Suppressor macrophage treated with lipopolysaccharide for 1 hour (primary cell): ENCODE results near the gene SH3BP5L.
"Not testable (repeated sequence)": the region's sequence is repeated elsewhere in the genome, so short reads cannot be mapped to it uniquely, and the experiment has no call there.

ENCODE experiments used
- DNase-seq, 3 donors: peaks; one replicate each; pipeline ENCODE4 v3.0.0-alpha.2; 2020 to 2022

SH3BP5L gene

DNA sequence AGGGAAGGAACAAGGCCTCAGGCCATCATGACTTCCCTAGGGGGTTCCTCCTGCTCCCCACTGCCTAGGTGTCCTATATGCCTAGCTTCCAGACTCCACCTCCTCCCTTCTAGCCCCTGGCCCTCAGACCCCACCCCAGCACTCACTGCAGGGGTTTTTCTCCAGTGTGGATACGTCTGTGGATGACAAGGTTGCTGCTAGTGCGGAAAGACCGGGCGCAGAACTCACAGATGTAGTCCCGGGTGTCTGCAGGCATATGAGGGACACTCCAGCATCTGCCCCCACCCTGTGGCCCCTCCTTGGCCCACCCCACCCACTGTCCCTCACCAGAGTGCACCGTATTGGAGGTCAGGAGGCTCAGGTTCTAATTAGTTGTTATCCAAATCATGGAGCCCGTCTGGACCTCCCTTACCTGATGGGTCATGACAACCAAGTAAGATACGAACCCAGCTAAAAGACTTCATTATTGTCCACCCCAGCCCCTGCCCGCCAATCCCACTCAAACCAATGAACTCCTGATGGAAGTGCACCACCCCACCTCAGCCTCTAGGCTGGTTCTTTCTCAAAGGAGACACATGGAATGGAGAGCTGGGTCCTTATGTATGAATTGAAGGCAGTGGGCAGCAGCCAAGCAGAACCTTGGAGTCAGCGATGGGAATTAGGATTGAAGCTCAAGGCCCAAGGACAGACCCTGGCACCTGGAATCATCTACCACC lies 25.0 kb upstream of the SH3BP5L start:
- no peak for DNase-seq

DNA sequence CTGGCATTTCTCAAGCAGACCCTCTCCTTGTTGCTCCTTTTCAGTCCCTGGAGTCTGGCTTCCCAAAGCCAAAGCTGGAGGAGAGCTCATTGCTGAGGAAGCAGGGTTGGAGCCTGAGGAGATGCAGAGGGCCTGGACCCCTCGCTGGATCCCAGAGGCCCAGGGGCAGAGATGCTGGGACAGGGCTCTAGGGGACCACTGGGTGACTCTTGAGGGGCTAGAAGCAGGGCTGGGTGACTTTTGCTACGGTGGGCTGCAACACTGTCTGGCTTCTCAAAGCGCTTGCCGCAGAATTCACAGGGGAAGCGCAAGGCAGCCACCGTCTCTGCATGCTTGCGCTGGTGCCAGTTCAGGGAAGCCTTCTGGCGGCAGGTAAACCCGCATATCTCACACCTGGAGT lies 24.4 kb upstream of the SH3BP5L start:
- DNase-seq = no peak

DNA sequence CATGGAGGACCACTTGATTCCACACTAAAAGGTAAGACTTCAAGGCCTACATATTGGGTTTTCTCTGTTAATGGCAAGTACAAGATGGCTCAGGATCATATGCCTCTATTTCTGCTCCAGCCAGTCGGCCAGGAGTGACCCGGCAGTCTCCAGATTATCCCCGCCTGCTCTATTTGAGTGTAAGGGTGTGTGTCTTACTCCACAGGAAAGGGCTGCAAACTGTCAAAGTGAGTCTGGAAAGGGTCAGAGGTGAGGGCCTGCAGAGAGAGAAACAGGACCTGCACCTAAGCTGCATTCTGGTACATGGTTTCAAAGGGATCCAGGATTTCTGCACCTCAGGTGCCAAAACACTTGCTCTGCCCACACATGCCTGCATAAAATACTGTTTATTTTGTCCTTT lies 23.9 kb upstream of the SH3BP5L start:
- no peak for DNase-seq

DNA sequence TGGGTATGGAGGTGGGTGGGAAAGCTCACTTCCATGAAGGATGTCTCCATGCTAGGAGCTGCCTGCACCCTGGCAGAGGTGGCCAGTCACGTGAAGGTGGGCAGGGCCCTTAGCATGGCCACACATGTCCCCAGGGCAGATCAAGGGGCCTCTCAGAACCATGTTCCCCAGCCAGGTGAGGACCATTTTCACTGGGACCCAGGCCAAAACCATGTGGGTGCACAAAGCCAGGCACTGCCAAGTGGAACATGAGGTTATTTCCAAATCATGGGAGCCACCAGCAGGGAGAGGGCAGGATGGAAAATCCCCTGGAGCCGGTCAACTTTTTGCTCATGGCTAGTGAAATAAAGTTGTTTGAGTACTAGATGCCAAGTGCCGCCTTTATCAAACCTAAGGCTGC lies 23.4 kb upstream of the SH3BP5L start:
- DNase-seq = no peak

DNA sequence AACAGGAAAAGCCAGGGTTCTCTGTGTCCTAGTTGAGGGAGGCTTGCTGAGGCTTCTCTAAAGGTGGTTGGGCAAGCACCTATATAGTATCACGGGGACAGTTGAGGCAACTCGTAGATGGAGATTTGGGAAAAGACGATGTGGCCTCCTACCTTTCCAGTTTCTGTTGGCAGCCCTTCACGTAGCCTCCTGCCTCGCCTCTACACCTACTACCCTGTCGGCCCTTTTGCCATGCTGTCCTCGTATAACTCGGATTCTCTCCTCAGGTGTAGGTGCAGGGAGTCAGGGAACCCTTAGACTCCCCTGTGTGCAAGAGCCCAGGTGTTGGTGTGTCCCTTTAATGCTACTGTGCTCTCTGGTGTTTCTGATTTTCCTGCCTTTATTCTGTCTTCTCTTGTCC lies 22.9 kb upstream of the SH3BP5L start:
- no peak for DNase-seq

DNA sequence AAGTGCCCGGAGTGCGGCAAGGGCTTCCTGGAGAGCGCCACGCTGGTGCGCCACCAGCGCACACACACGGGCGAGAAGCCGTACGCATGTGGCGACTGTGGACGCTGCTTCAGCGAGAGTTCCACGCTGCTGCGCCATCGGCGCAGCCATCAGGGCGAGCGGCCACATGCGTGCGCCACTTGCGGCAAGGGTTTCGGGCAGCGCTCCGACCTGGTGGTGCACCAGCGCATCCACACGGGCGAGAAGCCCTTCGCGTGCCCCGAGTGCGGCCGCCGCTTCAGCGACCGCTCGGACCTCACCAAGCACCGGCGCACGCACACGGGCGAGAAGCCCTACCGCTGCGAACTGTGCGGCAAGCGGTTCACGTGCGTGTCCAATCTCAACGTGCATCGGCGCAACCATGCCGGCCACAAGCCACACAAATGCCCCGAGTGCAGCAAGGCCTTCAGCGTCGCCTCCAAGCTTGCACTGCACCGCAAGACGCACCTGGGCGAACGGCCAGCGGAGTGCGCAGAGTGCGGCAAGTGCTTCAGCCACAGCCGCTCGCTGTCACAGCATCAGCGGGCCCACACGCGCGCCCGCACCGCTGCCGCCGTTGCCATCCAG lies 22.3 kb upstream of the SH3BP5L start:
- no peak for DNase-seq

DNA sequence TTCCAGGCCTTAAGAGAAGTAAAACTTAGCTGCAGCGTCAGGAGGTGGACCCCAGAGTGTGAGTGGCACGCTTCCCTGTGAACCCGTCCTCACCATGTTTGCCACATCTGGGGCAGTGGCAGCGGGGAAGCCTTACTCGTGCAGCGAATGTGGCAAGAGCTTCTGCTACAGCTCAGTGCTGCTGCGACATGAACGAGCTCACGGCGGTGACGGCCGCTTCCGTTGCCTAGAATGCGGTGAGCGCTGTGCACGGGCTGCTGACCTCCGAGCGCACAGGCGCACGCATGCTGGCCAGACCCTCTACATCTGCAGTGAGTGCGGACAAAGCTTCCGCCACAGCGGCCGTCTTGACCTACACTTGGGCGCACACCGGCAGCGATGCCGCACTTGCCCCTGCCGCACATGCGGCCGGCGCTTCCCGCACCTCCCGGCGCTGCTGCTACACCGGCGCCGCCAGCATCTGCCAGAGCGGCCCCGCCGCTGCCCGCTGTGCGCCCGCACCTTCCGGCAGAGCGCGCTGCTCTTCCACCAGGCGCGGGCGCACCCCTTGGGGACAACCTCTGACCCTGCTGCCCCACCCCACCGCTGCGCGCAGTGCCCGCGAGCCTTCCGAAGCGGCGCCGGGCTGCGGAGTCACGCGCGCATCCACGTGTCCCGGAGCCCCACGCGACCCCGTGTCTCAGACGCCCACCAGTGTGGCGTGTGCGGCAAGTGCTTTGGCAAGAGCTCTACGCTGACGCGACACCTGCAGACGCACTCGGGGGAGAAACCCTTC lies 21.7 kb upstream of the SH3BP5L start:
- DNase-seq = no peak

DNA sequence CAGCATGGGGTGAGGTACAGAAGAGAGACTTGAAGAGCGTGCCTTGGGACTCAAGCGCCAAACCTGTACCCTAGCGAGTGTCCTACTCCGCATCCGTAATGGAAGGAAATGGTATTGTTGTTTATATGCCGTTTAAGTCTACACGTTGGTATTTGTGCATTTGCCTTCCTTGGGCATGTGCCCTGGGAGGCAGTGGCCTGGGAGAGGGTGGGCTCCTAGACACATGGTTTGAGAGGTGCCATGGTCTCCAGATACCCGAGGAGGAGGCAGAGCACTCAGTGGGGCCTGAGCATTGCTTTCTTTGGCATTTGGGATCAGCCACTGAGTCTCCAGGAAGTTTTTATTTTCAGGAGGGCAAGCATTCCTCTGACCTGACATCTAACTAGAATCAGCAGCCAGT lies 18.8 kb upstream of the SH3BP5L start:
- DNase-seq = no peak

DNA sequence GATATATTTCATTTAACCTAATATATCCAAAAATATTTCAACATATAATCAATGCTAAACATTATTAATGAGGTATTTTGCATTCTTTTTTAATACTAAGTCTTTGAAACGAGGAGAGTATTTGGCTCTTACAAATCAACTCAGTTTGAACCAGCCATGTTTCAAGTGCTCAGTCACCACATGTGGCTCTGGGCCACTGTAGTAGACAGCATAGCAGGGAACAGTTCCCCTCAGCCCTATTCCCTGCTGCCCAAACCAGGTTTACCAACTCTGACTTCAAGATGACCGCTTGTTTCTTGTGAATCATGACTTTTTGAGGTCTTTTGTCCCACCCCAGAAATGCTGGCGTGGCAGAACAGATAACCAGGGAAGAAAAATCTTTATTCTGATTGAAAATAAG lies 18.0 kb upstream of the SH3BP5L start:
- DNase-seq = no peak

DNA sequence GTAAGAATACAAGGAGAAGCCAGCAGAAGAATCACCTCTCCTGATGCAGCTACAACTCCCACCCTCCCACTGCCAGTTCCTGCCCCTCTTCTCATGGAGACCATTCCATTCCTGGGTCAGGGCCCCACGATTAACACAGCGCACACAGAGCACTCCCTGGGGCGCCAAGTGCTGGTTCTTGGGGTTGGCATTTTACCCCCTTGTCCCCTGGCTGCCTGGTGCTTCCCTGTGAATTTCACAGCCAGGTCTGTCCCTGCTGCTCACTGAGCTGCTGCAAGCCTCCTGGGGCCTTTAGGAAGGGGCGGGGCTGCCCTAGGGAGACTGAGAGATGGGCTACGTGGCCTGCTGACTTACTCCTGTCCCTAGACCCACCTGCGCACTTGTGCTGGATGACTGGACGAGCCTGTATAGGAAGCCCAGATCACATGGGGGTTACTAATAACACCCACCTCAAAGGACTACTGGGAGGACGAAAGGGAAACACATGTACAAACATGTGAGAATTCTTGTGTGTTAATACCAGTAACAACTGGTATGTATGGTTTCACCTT lies 17.1 kb upstream of the SH3BP5L start:
- no peak for DNase-seq

DNA sequence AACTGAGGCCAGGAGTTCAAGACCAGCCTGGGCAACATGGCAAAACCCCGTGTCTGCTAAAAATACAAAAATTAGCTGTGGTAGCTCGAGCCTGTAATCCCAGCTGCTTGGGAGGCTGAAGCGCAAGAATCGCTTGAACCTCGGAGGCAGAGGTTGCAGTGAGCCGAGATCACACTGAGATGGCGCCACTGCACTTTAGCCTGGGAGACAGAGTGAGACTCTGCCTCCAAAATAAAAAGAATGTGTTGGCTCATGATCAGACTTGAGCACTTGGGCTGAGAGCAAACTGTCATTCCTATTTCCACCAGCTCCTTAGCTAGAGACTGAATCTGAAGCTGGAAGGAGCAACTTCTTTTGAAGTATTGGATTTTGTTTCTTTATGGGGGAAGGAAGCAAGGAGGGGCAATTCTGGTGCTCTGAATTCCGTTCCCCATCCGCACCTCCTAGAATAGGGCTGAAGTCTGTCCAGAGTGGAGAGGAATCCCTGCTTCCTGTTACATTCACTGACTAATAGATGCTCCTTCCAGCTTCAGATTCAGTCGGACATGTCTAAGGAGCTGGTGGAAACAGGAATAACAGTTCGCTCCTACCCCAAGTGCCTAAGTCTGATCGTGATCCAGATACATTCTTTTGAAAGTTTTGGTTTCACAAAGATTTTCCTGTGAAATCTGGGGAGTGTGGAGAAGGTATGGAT lies 16.1 kb upstream of the SH3BP5L start:
- peak; percentile 41 to 57 (median 48) for DNase-seq

DNA sequence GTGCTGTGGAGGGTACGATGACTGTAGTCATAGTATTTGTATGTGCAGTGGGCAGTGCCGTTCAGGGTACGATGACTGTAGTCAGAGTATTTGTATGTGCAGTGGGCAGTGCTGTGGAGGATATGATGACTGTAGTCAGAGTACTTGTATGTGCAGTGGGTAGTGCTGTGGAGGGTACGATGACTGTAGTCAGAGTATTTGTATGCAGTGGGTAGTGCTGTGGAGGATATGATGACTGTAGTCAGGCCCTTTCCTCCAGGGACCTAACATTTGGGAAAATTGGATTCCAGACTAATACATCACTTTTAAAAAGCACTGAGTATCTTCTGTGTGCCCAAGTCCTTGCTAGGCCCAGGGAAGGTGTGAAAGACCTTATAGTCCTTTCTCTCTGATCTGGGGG lies 15.2 kb upstream of the SH3BP5L start:
- DNase-seq = no peak

DNA sequence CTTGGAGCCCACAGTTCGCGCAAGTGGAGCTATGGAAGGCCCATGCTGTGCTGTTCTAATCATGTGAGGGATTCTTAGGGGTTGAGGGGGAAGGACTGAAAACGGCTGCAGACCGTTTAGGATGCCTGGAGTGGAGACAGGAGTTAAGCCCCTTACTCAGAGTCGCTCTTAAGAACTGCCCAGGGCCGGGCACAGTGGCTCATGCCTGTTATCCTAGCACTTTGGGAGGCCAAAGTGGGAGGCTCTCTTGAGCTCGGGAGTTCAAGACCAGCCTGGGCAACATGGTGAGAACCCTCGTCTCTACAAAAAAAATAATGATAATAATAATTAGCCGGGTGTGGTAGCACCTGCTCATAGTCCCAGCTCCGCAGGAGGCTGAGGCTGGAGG lies 13.4 kb upstream of the SH3BP5L start:
- no peak for DNase-seq

DNA sequence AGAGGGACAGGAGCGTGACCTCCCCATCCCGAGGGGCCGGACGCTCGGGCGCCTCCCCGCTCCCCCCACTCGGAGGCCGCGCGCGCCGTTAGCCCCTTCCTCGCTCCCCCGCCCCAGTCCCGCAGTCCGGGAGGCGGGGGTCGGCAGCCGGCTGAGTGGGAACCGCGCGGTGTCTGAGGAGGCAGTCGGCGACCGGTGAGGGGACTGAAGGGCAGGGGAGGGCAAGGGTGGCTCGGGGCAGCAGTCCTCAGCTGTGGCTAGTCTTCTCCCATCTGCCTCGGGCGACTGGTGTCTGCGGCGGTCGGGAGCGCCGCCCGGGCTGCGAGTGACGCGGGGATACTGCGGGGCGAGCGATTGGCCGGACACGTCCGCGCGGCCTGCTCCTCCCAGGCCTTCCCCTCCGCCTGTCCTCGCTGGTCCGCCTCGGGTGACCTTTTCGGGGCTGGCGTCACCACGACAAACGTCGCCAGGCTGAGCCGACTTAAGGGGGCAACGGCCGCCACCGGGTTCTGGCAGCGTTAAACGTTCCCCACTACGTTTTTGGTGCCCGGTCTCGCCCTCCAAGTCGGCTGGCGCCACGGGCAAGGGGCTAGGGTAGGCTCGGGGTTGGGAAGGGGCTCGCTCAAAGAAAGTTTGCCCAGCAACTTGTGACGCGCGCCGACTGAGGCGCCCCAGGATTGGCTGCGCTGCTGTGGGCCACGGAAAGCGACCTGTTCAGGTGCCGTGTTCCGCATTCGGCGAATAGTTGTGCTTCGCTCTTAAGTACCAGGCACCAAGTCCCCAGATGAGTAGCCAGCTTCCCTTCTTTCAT lies 12.8 kb upstream of the SH3BP5L start:
- peak; percentile 94 to 96 (median 95) for DNase-seq

DNA sequence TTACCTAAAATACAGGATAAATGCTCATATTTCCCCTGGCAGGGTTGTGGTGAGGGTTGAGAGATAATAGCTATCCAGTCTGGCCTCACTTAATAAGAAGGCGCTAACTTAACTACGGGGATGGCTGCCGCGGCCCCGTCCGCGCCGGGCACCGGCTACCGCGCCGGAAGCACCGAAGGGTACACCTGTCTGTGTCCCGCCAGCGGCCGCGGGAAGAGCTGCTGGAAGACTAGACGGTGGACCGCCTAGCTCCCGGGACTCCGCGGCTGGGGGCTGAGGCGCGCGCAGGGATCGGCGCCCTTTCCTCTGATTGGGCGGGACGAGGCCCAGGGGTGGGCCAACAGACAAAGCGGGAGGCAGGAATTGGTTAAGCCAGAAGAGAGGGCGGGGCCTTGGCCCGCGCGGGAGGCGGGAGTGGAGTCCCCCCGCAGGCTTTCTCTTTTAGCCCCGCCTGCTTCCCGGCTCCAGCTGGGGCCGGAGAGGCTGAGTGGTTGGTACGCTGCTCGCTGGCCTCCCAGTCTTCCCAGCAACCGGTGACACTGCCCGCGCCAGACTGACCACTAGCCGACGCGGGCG lies 12.2 kb upstream of the SH3BP5L start, which contains the start of gene ZNF672:
ZNF672 (plus strand) TSS at position 444 of the 576 bp plus-strand sequence. CDS start 9,051 bp downstream, outside the sequence.
- DNase-seq = peak; percentile 99

DNA sequence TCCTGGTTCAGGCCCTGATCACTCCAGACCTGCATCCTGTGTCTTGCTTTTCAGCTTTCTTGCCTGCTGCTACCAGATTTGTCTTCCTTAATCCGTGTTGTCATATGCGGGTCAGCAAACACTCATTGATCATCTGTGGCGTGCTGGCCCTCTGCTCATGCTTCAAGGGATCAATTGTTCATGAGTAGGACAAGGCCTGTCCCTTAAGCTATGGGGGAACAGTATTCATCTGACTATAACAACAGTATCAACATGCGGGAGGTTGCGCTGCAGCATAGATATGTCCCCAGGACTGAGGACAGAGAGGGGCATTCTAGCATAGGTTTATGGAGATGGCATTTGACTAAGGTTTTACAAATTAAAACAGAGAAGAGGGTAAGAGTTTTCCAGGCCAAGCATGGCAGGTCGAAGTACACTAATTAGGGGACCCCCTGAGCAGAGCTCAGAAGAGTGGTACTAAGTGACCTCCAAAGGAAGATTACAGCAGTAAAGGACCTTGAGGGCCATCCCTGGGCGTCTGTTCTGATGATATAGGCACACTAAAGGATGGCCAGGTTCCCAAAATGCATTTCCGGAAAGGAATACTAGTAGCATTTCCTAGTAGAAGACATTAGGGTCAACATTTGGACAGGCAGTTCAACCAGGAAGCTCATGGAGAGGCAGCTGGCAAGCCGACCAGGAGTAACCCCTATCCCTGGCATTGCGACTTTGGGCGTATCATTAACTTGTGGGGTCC lies 11.5 kb upstream of the SH3BP5L start:
- DNase-seq = no peak

DNA sequence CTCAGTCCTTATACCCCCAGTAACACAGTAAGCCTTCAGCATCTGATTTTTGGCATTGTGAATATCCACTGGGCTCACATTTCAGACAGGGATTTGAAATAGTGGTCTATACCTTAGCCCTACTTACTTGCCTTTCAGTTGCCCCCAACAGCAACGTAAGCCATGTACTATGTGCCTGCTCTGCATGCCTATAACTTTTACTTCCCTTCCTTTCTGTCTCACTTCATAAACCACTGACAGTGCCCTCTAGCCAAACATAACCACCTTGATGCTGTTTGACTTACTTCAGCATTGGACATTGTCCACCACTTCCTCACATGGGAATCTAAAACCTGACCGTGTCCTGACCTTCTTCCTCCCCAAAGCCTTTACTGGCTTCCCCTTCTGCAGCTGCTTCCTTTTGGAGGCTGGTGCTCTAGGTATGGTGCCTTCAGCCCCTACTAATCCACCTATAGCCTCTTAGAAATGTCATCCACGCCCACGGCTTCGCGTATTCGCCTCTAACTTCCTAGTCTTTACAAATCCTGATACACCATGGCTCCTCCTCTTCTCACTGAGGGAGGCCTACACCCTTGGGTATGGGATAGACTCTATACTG lies 8.7 kb upstream of the SH3BP5L start:
- DNase-seq = peak; percentile 50 to 56 (median 52)

DNA sequence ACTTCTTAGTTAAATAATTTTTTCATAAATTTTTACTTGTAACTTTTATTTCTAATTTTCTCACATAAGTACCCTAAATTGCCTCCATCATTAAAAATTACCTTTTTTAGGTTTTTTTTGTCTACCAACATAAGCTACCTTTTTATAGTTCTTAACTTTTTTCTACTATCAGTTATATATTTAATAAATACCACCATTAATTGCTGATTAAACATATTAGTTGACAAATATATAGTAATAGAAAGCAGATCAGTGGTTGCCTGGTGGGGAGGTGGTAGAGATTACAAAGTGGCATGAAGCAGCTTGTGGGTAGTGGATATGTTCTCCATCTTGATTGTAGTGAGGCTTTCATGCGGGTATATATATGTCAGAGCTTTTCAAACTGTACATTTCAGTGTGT lies 6.1 kb upstream of the SH3BP5L start:
- DNase-seq = no peak

DNA sequence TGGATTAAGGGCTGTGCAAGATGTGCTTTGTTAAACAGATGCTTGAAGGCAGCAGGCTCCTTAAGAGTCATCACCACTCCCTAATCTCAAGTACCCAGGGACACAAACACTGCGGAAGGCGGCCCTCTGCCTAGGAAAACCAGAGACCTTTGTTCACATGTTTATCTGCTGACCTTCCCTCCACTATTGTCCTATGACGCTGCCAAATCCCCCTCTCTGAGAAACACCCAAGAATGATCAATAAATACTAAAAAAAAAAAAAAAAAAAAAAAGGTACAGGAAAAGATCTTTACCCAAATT lies 5.0 kb upstream of the SH3BP5L start:
- DNase-seq = not testable (repeated sequence)

DNA sequence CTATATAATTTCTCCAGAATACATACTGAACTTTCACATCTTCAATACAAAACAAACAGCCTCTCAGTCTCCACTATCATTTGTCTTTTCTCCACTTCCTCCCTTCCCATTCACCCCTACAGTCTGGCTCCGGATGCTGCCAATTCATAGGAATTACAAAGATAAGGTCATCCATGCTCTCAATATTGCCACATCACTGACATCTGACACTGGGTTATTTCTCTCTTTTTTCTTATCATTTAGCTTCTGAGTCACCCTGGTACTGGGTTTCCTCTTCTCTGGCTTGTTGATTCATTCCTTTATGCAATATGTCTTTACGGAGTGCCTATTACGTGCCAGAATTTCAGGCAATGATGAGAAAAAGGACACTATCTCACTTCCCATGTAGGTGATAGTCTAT lies 3.1 kb upstream of the SH3BP5L start:
- peak; percentile 71 to 89 (median 79) for DNase-seq

DNA sequence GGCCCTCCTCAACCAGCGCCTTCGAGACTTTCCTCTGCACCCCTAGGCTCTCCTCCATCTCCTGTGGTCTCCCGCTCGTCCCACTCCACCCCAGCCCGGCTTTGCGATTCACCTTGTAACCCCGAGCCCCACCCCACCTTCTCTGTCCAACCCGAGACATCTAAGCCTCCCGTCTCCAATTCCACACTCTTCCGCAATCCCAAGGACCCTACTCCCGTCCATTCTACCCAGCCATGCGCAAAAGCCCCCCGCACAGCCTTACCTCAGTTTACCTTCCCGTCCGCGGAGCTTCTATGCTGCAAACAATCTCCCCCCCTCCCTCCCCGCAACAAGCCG lies 174 bp downstream of the SH3BP5L start:
- no peak for DNase-seq
